Measurements from ENCODE around the gene KANSL3.

GRCh38 chr2:96608469-96609455 is 29.4 kb downstream of the KANSL3 start:
- TF ChIP-seq CTCF (IDR thresholded peaks at IDR 0.05) (no peak), POLR2A (IDR thresholded peaks at IDR 0.05) (no peak)
